Fibroblast of the aortic adventitia (primary cell): Measurements from ENCODE around the gene SCG5. TPM values are rescaled to one million over a fixed set of nuclear protein-coding genes. Genes with fewer than 3 reads are reported as not detected.
A peak's percentile ranks its signal among the peaks of the same experiment; 100 is the strongest.

Experiments
- DNase-seq: peaks from one replicate; pipeline ENCODE4 v3.0.0-alpha.2; 2010; ENCODE audit warnings: low read depth
- H3K4me3 ChIP-seq: 2 replicates; pipeline ENCODE4 v1.5.1; 2011; ENCODE audit warnings: low read depth, mild to moderate bottlenecking, control low read depth, low read length, moderate library complexity
- CTCF ChIP-seq: IDR thresholded peaks from 2 replicates; pipeline ENCODE4 v1.5.1; 2011; ENCODE audit warnings: mild to moderate bottlenecking, low read length, control low read depth, inconsistent platforms; ENCODE audit not compliant: insufficient read depth
- total RNA-seq: library from RNA; depleted of rRNA; stranded (reverse); fragments of >200 nt; gene quantifications from 2 replicates; pipeline ENCODE4 v1.2.3, GENCODE V29; 2012; ENCODE audit warnings: low replicate concordance

SCG5 gene
- total RNA-seq, 1 donor, result 11.7 TPM

GRCh38 chr15:32709295-32710033, 68.0 kb downstream of the SCG5 start:
- DNase-seq, result no peak
- H3K4me3 ChIP-seq, result no peak overlapping the region
- no peak for TF ChIP-seq CTCF

- DNase-seq, result no peak
- no peak overlapping the region for H3K4me3 ChIP-seq
- TF ChIP-seq CTCF, result no peak
Measured at GRCh38 chr15:32715276-32715675, 73.8 kb downstream of the SCG5 start.

GRCh38 chr15:32716216-32716914, 74.9 kb downstream of the SCG5 start:
- no peak for DNase-seq
- no peak overlapping the region for H3K4me3 ChIP-seq
- no peak for TF ChIP-seq CTCF

- DNase-seq, result no peak
Measured at GRCh38 chr15:32716915-32717425, 75.5 kb downstream of the SCG5 start.

GRCh38 chr15:32717426-32718226, 76.1 kb downstream of the SCG5 start, which contains the start of gene GREM1:
Gene GREM1, plus strand, starts transcription at chr15:32718004. Its CDS starts 12,687 bp downstream, at chr15:32730691.
- peak within 1 kb of the TSS; percentile 83 for H3K4me3 ChIP-seq
- no peak for TF ChIP-seq CTCF
- DNase-seq, result peak; percentile 65

More at GRCh38 chr15:32716915-32717425, 75.5 kb downstream of the SCG5 start:
- H3K4me3 ChIP-seq, result peak overlapping the region; percentile 83
- TF ChIP-seq CTCF, result no peak

GRCh38 chr15:32718227-32718820, 76.8 kb downstream of the SCG5 start:
- DNase-seq, result no peak
- H3K4me3 ChIP-seq, result peak overlapping the region; percentile 83
- TF ChIP-seq CTCF, result no peak
